GM12891 (cell line): ENCODE measurements around the gene HSD17B12.

ENCODE experiments used
- PAX5 ChIP-seq: IDR thresholded peaks from 2 replicates; pipeline ENCODE4 v1.6.1; 2011; ENCODE audit warnings: low read length, moderate library complexity, mild to moderate bottlenecking; ENCODE audit not compliant: insufficient read depth, severe bottlenecking
- POLR2A ChIP-seq: IDR thresholded peaks from 2 replicates; pipeline ENCODE4 v1.6.1; 2011; ENCODE audit warnings: low read depth, low read length, control low read depth
- POLR2AphosphoS5 ChIP-seq: IDR thresholded peaks from 2 replicates; pipeline ENCODE4 v1.6.1; 2011; ENCODE audit warnings: low read depth, low read length, control low read depth
- POU2F2 ChIP-seq: IDR thresholded peaks from 2 replicates; pipeline ENCODE4 v1.6.1; 2011; ENCODE audit warnings: low read depth, mild to moderate bottlenecking, control low read depth, low read length, moderate library complexity
- SPI1 ChIP-seq: IDR thresholded peaks from 2 replicates; pipeline ENCODE4 v1.6.1; 2011; ENCODE audit warnings: low read depth, low read length, control low read depth
- TAF1 ChIP-seq: IDR thresholded peaks from 2 replicates; pipeline ENCODE4 v1.6.1; 2011; ENCODE audit warnings: low read depth, low read length, control low read depth

- no peak for TF ChIP-seq POLR2A
- TF ChIP-seq TAF1, result no peak
- no peak for TF ChIP-seq SPI1
- no peak for TF ChIP-seq POLR2AphosphoS5
- no peak for TF ChIP-seq PAX5
- no peak for TF ChIP-seq POU2F2
These were observed 66.7 kb downstream of the HSD17B12 start for GRCh38 chr11:43747130-43747802.
